ENCODE data around the gene FBXO48.

The FBXO48 gene

DNA sequence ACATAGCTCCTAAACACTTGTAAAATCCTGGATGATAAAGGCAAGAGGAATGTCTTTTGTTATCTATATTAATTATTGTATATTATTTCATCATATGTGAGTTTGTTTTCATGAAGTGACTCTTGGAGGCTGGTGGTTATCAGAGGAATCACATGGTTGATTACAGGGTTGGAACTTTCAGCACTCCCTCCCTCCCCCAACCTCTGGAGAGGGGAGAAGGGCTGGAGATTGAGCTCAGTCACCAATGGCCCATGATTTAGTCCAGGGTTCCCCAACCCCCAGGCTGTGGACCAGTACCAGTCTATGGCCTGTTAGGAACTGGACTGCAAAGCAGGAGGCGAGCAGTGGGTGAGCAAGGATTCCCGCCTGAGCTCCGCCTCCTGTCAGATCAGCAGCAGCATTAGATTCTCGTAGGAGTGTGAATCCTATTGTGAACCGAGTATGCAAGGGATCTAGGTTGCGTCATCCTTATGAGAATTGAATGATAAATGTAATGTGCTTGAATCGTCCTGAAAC, 37.7 kb downstream of the FBXO48 start:
- no peak overlapping the region for H3K4me3 ChIP-seq (ENCODE audit: low read length)
- no peak for TF ChIP-seq CTCF (conservative IDR thresholded peaks at IDR 0.05; ENCODE audit: low read depth, low read length)
- DNase-seq (ENCODE audit: low read depth) = no peak

DNA sequence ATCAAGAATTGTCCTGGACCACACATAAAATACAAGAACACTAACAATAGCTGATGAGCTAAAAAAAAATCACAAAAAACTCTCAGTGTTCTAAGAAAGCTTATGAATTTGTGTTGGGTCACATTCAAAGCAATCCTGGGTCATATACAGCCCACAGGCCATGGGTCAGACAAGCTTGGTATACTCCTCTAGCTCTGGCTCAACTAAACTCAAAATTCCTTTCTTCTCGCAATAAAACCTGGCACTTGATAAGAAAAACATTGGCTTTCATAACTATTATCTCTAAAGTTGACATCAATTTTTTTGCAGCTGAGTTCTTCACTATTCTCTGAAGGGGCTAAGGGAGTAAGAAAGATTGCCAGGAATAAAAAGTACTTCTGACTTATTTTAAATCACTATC, 38.3 kb downstream of the FBXO48 start:
- no peak for TF ChIP-seq CTCF (conservative IDR thresholded peaks at IDR 0.05; ENCODE audit: low read depth, low read length)
- no peak overlapping the region for H3K4me3 ChIP-seq (ENCODE audit: low read length)
- DNase-seq (ENCODE audit: low read depth) = no peak

- H3K4me3 ChIP-seq (ENCODE audit: low read length) = no peak overlapping the region
- no peak for TF ChIP-seq CTCF (conservative IDR thresholded peaks at IDR 0.05; ENCODE audit: low read depth, low read length)
- no peak for DNase-seq (ENCODE audit: low read depth)
These were observed 39.0 kb downstream of the FBXO48 start for GRCh38 chr2:68428126-68428525.

GRCh38 chr2:68426848-68427579, 40.1 kb downstream of the FBXO48 start:
- no peak for DNase-seq (ENCODE audit: low read depth)
- H3K4me3 ChIP-seq (ENCODE audit: low read length) = no peak overlapping the region
- TF ChIP-seq CTCF (conservative IDR thresholded peaks at IDR 0.05; ENCODE audit: low read depth, low read length) = no peak

- DNase-seq (ENCODE audit: low read depth) = no peak
- no peak for TF ChIP-seq CTCF (conservative IDR thresholded peaks at IDR 0.05; ENCODE audit: low read depth, low read length)
- H3K4me3 ChIP-seq (ENCODE audit: low read length) = no peak overlapping the region
These were observed 40.6 kb downstream of the FBXO48 start for GRCh38 chr2:68426446-68426845.

- TF ChIP-seq CTCF (conservative IDR thresholded peaks at IDR 0.05; ENCODE audit: low read depth, low read length) = no peak
- no peak overlapping the region for H3K4me3 ChIP-seq (ENCODE audit: low read length)
- no peak for DNase-seq (ENCODE audit: low read depth)
These were observed 41.6 kb downstream of the FBXO48 start for GRCh38 chr2:68425503-68425902.

- no peak overlapping the region for H3K4me3 ChIP-seq (ENCODE audit: low read length)
- TF ChIP-seq CTCF (conservative IDR thresholded peaks at IDR 0.05; ENCODE audit: low read depth, low read length) = no peak
- no peak for DNase-seq (ENCODE audit: low read depth)
These were observed 43.0 kb downstream of the FBXO48 start for GRCh38 chr2:68423966-68424650.
